Keratinocyte (primary cell): Measurements from ENCODE around the gene CRB2. TPM values are rescaled to one million over a fixed set of nuclear protein-coding genes. Genes with fewer than 3 reads are reported as not detected.

Experiments used
- DNase-seq: peaks from one replicate; pipeline ENCODE4 v3.0.0-alpha.2; 2011; ENCODE audit warnings: low read depth, missing footprints, low spot score
- FAIRE-seq: peaks from 2 replicates; lab custom pipeline; 2011; peaks lifted over from hg19 to GRCh38; lab: Jason Lieb, UNC
- H2AFZ ChIP-seq: 2 replicates; pipeline ENCODE4 v1.6.0; 2012; ENCODE audit warnings: low read length, control low read depth, inconsistent platforms; ENCODE audit not compliant: control insufficient read depth
- H3K27ac ChIP-seq: 2 replicates; pipeline ENCODE4 v1.5.1; 2011; ENCODE audit warnings: low read length; ENCODE audit not compliant: control insufficient read depth, insufficient read depth
- H3K27me3 ChIP-seq: 3 replicates; pipeline ENCODE4 v1.6.0; 2011; ENCODE audit warnings: low read length; ENCODE audit not compliant: control insufficient read depth, insufficient read depth; ENCODE audit errors: extremely low read depth
- H3K36me3 ChIP-seq, 2 experiments: 2 replicates in 1 of 2; 3 replicates in 1 of 2; pipeline ENCODE4 v1.5.1; 2011; ENCODE audit warnings: low read length in 2 of 2, mild to moderate bottlenecking in 1 of 2; ENCODE audit not compliant: control insufficient read depth in 2 of 2, insufficient read depth in 2 of 2; ENCODE audit errors: extremely low read depth in 1 of 2
- H3K4me1 ChIP-seq: 3 replicates; pipeline ENCODE4 v1.5.1; 2011; ENCODE audit warnings: low read length; ENCODE audit not compliant: control insufficient read depth, insufficient read depth; ENCODE audit errors: extremely low read depth
- H3K4me2 ChIP-seq: 3 replicates; pipeline ENCODE4 v1.6.0; 2011; ENCODE audit warnings: low read depth, low read length; ENCODE audit not compliant: control insufficient read depth, insufficient read depth; ENCODE audit errors: extremely low read depth
- H3K4me3 ChIP-seq, 3 experiments: fragments of 200-600 bp in 1 of 3; sonication (generic) in 1 of 3; 2 replicates in 2 of 3; 3 replicates in 1 of 3; pipeline ENCODE4 v1.5.1; 2011 to 2016; ENCODE audit warnings: low read length in 3 of 3, mild to moderate bottlenecking in 3 of 3, control low read depth in 2 of 3, inconsistent platforms in 1 of 3, low read depth in 1 of 3, mixed read lengths in 1 of 3, mixed run types in 1 of 3, moderate library complexity in 1 of 3; ENCODE audit not compliant: control insufficient read depth in 2 of 3, insufficient read depth in 2 of 3; ENCODE audit errors: extremely low read depth in 1 of 3
- H3K79me2 ChIP-seq: 2 replicates; pipeline ENCODE4 v1.6.0; 2012; ENCODE audit warnings: low read length; ENCODE audit not compliant: control insufficient read depth, insufficient read depth
- H3K9ac ChIP-seq: 3 replicates; pipeline ENCODE4 v1.6.0; 2011; ENCODE audit warnings: low read length; ENCODE audit not compliant: control insufficient read depth, insufficient read depth; ENCODE audit errors: extremely low read depth
- H3K9me1 ChIP-seq: 3 replicates; pipeline ENCODE4 v1.6.0; 2011; ENCODE audit warnings: low read length; ENCODE audit not compliant: control insufficient read depth, insufficient read depth; ENCODE audit errors: extremely low read depth
- H3K9me3 ChIP-seq: 2 replicates; pipeline ENCODE4 v1.5.1; 2012; ENCODE audit warnings: low read depth, low read length; ENCODE audit not compliant: control insufficient read depth
- H4K20me1 ChIP-seq: 3 replicates; pipeline ENCODE4 v1.6.0; 2011; ENCODE audit warnings: low read length; ENCODE audit not compliant: control insufficient read depth, insufficient read depth; ENCODE audit errors: extremely low read depth
- EZH2 ChIP-seq: IDR thresholded peaks from one replicate; pipeline ENCODE4 v1.6.1; 2012; ENCODE audit warnings: inconsistent platforms, mild to moderate bottlenecking, low read length, moderate library complexity
- dilution Hi-C: fragments of 300-500 bp; cut with MboI; formaldehyde crosslinking; loops from one replicate; pipeline ENCODE4 v1.7.0; 2020; ENCODE audit warnings: low sequenced_read_pairs; ENCODE audit not compliant: extremely low pct_ligation_motif_present
- polyA plus RNA-seq, 5 experiments: library from polyadenylated mRNA; depleted of rRNA in 3 of 5; stranded (reverse) in 3 of 5; stranded (forward) in 1 of 5; unstranded in 1 of 5; fragments of >200 nt; gene quantifications; 1 replicate in 1 of 5; 2 replicates in 3 of 5; 3 replicates in 1 of 5; pipeline versions ENCODE4 v1.2.1 to v1.2.3, GENCODE V29; 2011 to 2012; ENCODE audit warnings: missing spikeins in 2 of 5, low read depth in 1 of 5, low replicate concordance in 1 of 5
- TF ChIP-seq, protein P1 (sequence below), 3 experiments: IDR thresholded peaks in 1 of 3; conservative IDR thresholded peaks in 1 of 3; optimal IDR thresholded peaks in 1 of 3; 2 replicates in 2 of 3; 3 replicates in 1 of 3; pipeline versions ENCODE3 to v1.5.1; 2011; ENCODE audit warnings: low read length in 3 of 3, mild to moderate bottlenecking in 3 of 3, moderate library complexity in 2 of 3, control low read depth in 1 of 3, inconsistent platforms in 1 of 3; ENCODE audit not compliant: insufficient read depth in 2 of 3; ENCODE audit errors: extremely low read depth in 1 of 3

CRB2 gene
- polyA plus RNA-seq, 1 donor (not counting 4 experiments of a cell fraction or from before 2014, with no cell fraction given), result not detected

DNA sequence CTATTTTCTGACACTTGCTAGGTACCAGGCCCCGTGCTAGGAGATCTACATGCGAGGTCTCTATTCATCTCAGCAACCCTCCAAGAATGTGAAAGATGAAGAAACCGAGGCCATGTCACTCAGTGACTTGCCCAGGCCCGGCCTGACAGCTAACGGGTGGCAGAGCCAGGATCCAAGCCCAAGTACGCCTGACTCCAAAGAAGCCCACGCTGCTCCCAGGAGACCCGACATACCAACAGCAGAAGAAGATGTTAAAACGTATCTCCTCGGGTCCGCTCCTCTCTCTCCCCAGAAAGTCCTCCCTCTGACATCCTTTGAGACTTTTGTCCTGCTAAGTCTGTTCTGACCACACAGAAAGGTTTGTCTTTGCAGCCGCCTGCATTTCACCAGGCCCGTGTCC is 65.2 kb downstream of the CRB2 start:
- TF ChIP-seq, protein P1, sequence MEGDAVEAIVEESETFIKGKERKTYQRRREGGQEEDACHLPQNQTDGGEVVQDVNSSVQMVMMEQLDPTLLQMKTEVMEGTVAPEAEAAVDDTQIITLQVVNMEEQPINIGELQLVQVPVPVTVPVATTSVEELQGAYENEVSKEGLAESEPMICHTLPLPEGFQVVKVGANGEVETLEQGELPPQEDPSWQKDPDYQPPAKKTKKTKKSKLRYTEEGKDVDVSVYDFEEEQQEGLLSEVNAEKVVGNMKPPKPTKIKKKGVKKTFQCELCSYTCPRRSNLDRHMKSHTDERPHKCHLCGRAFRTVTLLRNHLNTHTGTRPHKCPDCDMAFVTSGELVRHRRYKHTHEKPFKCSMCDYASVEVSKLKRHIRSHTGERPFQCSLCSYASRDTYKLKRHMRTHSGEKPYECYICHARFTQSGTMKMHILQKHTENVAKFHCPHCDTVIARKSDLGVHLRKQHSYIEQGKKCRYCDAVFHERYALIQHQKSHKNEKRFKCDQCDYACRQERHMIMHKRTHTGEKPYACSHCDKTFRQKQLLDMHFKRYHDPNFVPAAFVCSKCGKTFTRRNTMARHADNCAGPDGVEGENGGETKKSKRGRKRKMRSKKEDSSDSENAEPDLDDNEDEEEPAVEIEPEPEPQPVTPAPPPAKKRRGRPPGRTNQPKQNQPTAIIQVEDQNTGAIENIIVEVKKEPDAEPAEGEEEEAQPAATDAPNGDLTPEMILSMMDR (optimal IDR thresholded peaks at IDR 0.05 in 1 of 3, IDR thresholded peaks at IDR 0.05 in 1 of 3, conservative IDR thresholded peaks at IDR 0.05 in 1 of 3; ENCODE audit: extremely low read depth in 1 of 3, insufficient read depth in 2 of 3, low read length in 3 of 3), result no peak
- no peak for TF ChIP-seq EZH2
- peaks cover 0 to 2% of the 10 kb centered on the region in 2 experiments for H3K36me3 ChIP-seq
- dilution Hi-C loops, result no loop called here
- H2AFZ ChIP-seq, result no peak overlapping the region
- no peaks in the 10 kb centered on the region for H3K79me2 ChIP-seq
- H3K9me1 ChIP-seq, result no peaks in the 10 kb centered on the region
- H3K9ac ChIP-seq, result no peak overlapping the region
- H3K9me3 ChIP-seq, result no peaks in the 10 kb centered on the region
- no peaks in the 10 kb centered on the region for H3K4me1 ChIP-seq
- H3K4me3 ChIP-seq, result no peak overlapping the region
- H3K27ac ChIP-seq, result no peak overlapping the region
- H3K4me2 ChIP-seq, result no peak overlapping the region
- H3K27me3 ChIP-seq, result no peaks in the 10 kb centered on the region
- DNase-seq, result no peak
- no peaks in the 10 kb centered on the region for H4K20me1 ChIP-seq
- no peak for FAIRE-seq

DNA sequence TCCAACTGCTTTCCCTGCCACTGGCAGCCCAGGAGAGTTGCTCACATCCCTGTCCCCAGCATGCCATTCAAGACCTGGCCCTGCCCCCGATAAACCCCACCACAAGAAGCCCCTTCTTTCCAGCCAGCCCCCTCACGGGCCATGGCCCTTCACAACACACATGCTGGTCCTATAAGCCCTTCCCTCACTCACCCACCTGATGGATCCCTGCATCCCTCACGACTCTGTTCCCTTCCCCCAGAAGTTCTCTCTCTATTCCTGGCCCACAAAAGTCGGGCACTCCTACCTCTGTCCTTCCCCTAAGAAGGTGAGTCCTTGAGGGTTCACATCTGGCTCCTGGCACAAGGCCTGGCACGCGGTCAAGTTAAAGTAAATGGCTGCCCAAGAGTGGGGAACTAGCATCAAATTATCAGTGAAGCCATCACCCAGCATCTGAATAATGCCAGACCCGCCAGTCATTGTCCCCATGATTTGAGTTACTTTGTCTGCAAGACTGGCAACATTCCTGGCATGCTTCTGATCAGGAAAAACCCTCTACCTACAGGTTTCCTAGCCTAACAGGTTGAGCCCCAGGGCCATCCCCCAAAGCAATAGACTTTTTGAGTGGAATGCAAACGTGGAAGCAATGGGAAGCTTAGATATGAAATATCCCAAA is 65.9 kb downstream of the CRB2 start:
- no peak for TF ChIP-seq EZH2
- TF ChIP-seq, protein P1 (optimal IDR thresholded peaks at IDR 0.05 in 1 of 3, IDR thresholded peaks at IDR 0.05 in 1 of 3, conservative IDR thresholded peaks at IDR 0.05 in 1 of 3; ENCODE audit: extremely low read depth in 1 of 3, insufficient read depth in 2 of 3, low read length in 3 of 3), result no peak
- H2AFZ ChIP-seq, result no peak overlapping the region
- no peaks in the 10 kb centered on the region for H3K9me3 ChIP-seq
- dilution Hi-C loops, result no loop called here
- no peaks in the 10 kb centered on the region for H4K20me1 ChIP-seq
- H3K4me2 ChIP-seq, result no peak overlapping the region
- H3K4me1 ChIP-seq, result no peaks in the 10 kb centered on the region
- no peaks in the 10 kb centered on the region for H3K79me2 ChIP-seq
- FAIRE-seq, result no peak
- no peaks in the 10 kb centered on the region for H3K27me3 ChIP-seq
- H3K9me1 ChIP-seq, result no peaks in the 10 kb centered on the region
- no peak for DNase-seq
- H3K9ac ChIP-seq, result no peak overlapping the region
- peaks cover 0 to 2% of the 10 kb centered on the region in 2 experiments for H3K36me3 ChIP-seq
- no peak overlapping the region for H3K27ac ChIP-seq
- H3K4me3 ChIP-seq, result no peak overlapping the region
